Naive B cell (primary cell): ENCODE results near the gene DMRT2. TPM values are rescaled to one million over a fixed set of nuclear protein-coding genes. Genes with fewer than 3 reads are reported as not detected.

Experiments
- polyA plus RNA-seq, 6 donors: library from polyadenylated mRNA; unstranded; fragments of 300-500 nt; fragmentation: Illumina TruSeq; gene quantifications; one replicate each; pipeline ENCODE4 v1.2.3, GENCODE V29; 2021; ENCODE audit warnings: low read depth in 6 of 6

Gene DMRT2
- polyA plus RNA-seq, 6 donors from 2014 or later: not detected

Other genes with a start within 250 kb of the DMRT2 start
- gene DMRT1, start 208.7 kb upstream of the DMRT2 start, polyA plus RNA-seq: not detected
- gene DMRT3, start 73.7 kb upstream of the DMRT2 start, polyA plus RNA-seq: not detected